MM.1S (cell line): ENCODE measurements around the gene ADCY10.

Source experiments
- CTCF ChIP-seq: fragments of 300-600 bp; sonication (generic); IDR thresholded peaks from 2 replicates; pipeline ENCODE4 v1.5.1; 2016; ENCODE audit warnings: antibody characterized with exemption, low read length, mixed read lengths
- EZH2 ChIP-seq: fragments of 300-600 bp; sonication (generic); optimal IDR thresholded peaks from 2 replicates; pipeline ENCODE3; 2017; ENCODE audit warnings: low read depth, mild to moderate bottlenecking, antibody characterized with exemption, low read length, mixed read lengths
- EZH2phosphoT487 ChIP-seq: fragments of 300-600 bp; sonication (generic); IDR thresholded peaks from 2 replicates; pipeline ENCODE4 v1.6.1; 2018; ENCODE audit warnings: antibody characterized with exemption, low read length

GRCh38 chr1:167936068-167936929 is 22.4 kb upstream of the ADCY10 start, which contains the start of gene DCAF6:
- TF ChIP-seq CTCF: no peak
- TF ChIP-seq EZH2: no peak
- no peak for TF ChIP-seq EZH2phosphoT487
